Measurements from ENCODE around the gene CCDC71. TPM values are rescaled to one million over a fixed set of nuclear protein-coding genes. Genes with fewer than 3 reads are reported as not detected.

CCDC71 gene
- total RNA-seq, 6 donors from 2014 or later: 20.7 to 31.6 (median 26.0) TPM

GRCh38 chr3:49120438-49121131, 45.5 kb downstream of the CCDC71 start, which contains the start of gene USP19:
Gene USP19, minus strand, starts transcription at chr3:49120823. Its CDS starts 1,678 bp downstream, at chr3:49119145.
- no peaks in the 10 kb centered on the region for H3K27me3 ChIP-seq
- DNase-seq (peak; percentile 97 to 100), ATAC-seq (ENCODE audit: low FRiP score in 2 of 2) (peak; percentile 88 to 96)
- 1 to 2% methylated on average over 10 to 39 of the region's 70 CpGs for WGBS, 2 donors
- peak within 1 kb of the TSS; percentile 58 to 99 (median 88) for H3K4me3 ChIP-seq
- TF ChIP-seq EP300 (IDR thresholded peaks at IDR 0.05): peak in 1 of 4 donors; percentile 48
- peak; percentile 92 to 96 for TF ChIP-seq POLR2AphosphoS5 (IDR thresholded peaks at IDR 0.05)
- peak; percentile 49 to 93 (median 72) for TF ChIP-seq POLR2A (IDR thresholded peaks at IDR 0.05)
- peak in 3 of 6 experiments; percentile 26 to 53 (median 50) for TF ChIP-seq CTCF (IDR thresholded peaks at IDR 0.05)
- no peaks in the 10 kb centered on the region for H3K9me3 ChIP-seq
- peaks cover 15 to 25% (median 19%) of the 10 kb centered on the region in 4 donors for H3K4me1 ChIP-seq
- H3K36me3 ChIP-seq: peaks cover 48 to 80% (median 74%) of the 10 kb centered on the region in 4 donors
- H3K27ac ChIP-seq: peak within 1 kb of the TSS; percentile 89 to 99 (median 96)

GRCh38 chr3:49120096-49120437, 46.1 kb downstream of the CCDC71 start:
- TF ChIP-seq CTCF (IDR thresholded peaks at IDR 0.05): no peak
- TF ChIP-seq EP300 (IDR thresholded peaks at IDR 0.05): no peak
- no peak for TF ChIP-seq POLR2AphosphoS5 (IDR thresholded peaks at IDR 0.05)
- TF ChIP-seq POLR2A (IDR thresholded peaks at IDR 0.05): no peak
- H3K36me3 ChIP-seq: peaks cover 50 to 80% (median 74%) of the 10 kb centered on the region in 4 donors
- H3K4me1 ChIP-seq: peaks cover 15 to 25% (median 19%) of the 10 kb centered on the region in 4 donors
- H3K27ac ChIP-seq: peak overlapping the region; percentile 89 to 99 (median 96)
- 0% methylated on average over 9 of the region's 9 CpGs; no CpG with 5 or more reads in 1 of the 2 donors for WGBS, 2 donors
- peak overlapping the region; percentile 58 to 99 (median 88) for H3K4me3 ChIP-seq
- no peak for ATAC-seq (ENCODE audit: low FRiP score in 2 of 2)
- no peak for DNase-seq
- H3K27me3 ChIP-seq: no peaks in the 10 kb centered on the region
- H3K9me3 ChIP-seq: no peaks in the 10 kb centered on the region

GRCh38 chr3:49119439-49119838, 46.7 kb downstream of the CCDC71 start:
- Histone ChIP-seq H3K9me3 (no peaks in the 10 kb centered on the region), H3K27ac (peak overlapping the region; percentile 89 to 99 (median 96)), H3K27me3 (no peaks in the 10 kb centered on the region), H3K4me3 (peak overlapping the region in 3 of 4 donors; percentile 80 to 99 (median 97)), H3K4me1 (peaks cover 15 to 25% (median 19%) of the 10 kb centered on the region in 4 donors), H3K36me3 (peaks cover 52 to 80% (median 74%) of the 10 kb centered on the region in 4 donors)
- no peak for TF ChIP-seq POLR2A (IDR thresholded peaks at IDR 0.05)
- no peak for TF ChIP-seq CTCF (IDR thresholded peaks at IDR 0.05)
- no peak for TF ChIP-seq POLR2AphosphoS5 (IDR thresholded peaks at IDR 0.05)
- no peak for TF ChIP-seq EP300 (IDR thresholded peaks at IDR 0.05)
- no peak for ATAC-seq (ENCODE audit: low FRiP score in 2 of 2)
- 61 to 86% methylated on average over 2 to 3 of the region's 3 CpGs for WGBS, 2 donors
- DNase-seq: no peak

GRCh38 chr3:49119036-49119435, 47.1 kb downstream of the CCDC71 start:
- ATAC-seq (ENCODE audit: low FRiP score in 2 of 2) (no peak), DNase-seq (no peak)
- Histone ChIP-seq H3K36me3 (peaks cover 52 to 80% (median 74%) of the 10 kb centered on the region in 4 donors), H3K4me1 (peaks cover 15 to 25% (median 19%) of the 10 kb centered on the region in 4 donors), H3K27ac (peak overlapping the region in 3 of 4 donors; percentile 89 to 96 (median 95)), H3K27me3 (no peaks in the 10 kb centered on the region), H3K4me3 (peak overlapping the region in 1 of 4 donors; percentile 97), H3K9me3 (no peaks in the 10 kb centered on the region)
- 77 to 80% methylated on average over 10 of the region's 10 CpGs for WGBS, 2 donors
- TF ChIP-seq CTCF (IDR thresholded peaks at IDR 0.05) (no peak), EP300 (IDR thresholded peaks at IDR 0.05) (no peak), POLR2A (IDR thresholded peaks at IDR 0.05) (no peak), POLR2AphosphoS5 (IDR thresholded peaks at IDR 0.05) (no peak)

Other genes with a start within 250 kb of the CCDC71 start
- 100 to 1,000 TPM in 2 of 6 donors, 10 to 100 TPM in 4; 81.2 to 190 (median 91.0) TPM for gene ARIH2, start 247.5 kb downstream of the CCDC71 start, total RNA-seq
- 100 to 1,000 TPM in 1 of 6 donors, 10 to 100 TPM in 5; 44.2 to 184 (median 69.9) TPM for gene P4HTM, start 176.1 kb downstream of the CCDC71 start, total RNA-seq
- gene WDR6, start 158.9 kb downstream of the CCDC71 start, total RNA-seq: 100 to 1,000 TPM; 100 to 279 (median 123) TPM
- gene DALRD3, start 147.8 kb downstream of the CCDC71 start, total RNA-seq: 10 to 100 TPM; 28.5 to 67.1 (median 35.7) TPM
- 100 to 1,000 TPM in 3 of 6 donors, 10 to 100 TPM in 3; 75.4 to 166 (median 101) TPM for gene NDUFAF3, start 144.2 kb downstream of the CCDC71 start, total RNA-seq
- 100 to 1,000 TPM in 3 of 6 donors, 10 to 100 TPM in 3; 67.1 to 142 (median 97.3) TPM for gene IMPDH2, start 136.9 kb downstream of the CCDC71 start, total RNA-seq
- 100 to 1,000 TPM in 1 of 6 donors, 10 to 100 TPM in 5; 65.6 to 145 (median 74.2) TPM for gene QRICH1, start 72.3 kb downstream of the CCDC71 start, total RNA-seq
- 100 to 1,000 TPM; 143 to 256 (median 191) TPM for gene QARS1, start 61.6 kb downstream of the CCDC71 start, total RNA-seq
- 10 to 100 TPM; 42.6 to 76.4 (median 57.2) TPM for gene USP19, start 45.5 kb downstream of the CCDC71 start, total RNA-seq
- gene LAMB2, start 33.3 kb downstream of the CCDC71 start, total RNA-seq: 100 to 1,000 TPM; 349 to 904 (median 555) TPM
- 10 to 100 TPM; 21.9 to 60.8 (median 32.7) TPM for gene KLHDC8B, start 5.3 kb upstream of the CCDC71 start, total RNA-seq
- gene C3orf62, start 110.9 kb upstream of the CCDC71 start, total RNA-seq: 10 to 100 TPM in 1 of 6 donors, 1 to 10 TPM in 5; 4.2 to 15.7 (median 7.1) TPM
- gene USP4, start 173.7 kb upstream of the CCDC71 start, total RNA-seq: 100 to 1,000 TPM in 2 of 6 donors, 10 to 100 TPM in 4; 28.1 to 190 (median 66.9) TPM
- gene GPX1, start 192.0 kb upstream of the CCDC71 start, total RNA-seq: 100 to 1,000 TPM; 174 to 603 (median 445) TPM
- 100 to 1,000 TPM; 206 to 611 (median 456) TPM for gene RHOA, start 245.6 kb upstream of the CCDC71 start, total RNA-seq
- 10 to 100 TPM; 21.8 to 52.3 (median 39.5) TPM for gene TCTA, start 246.1 kb upstream of the CCDC71 start, total RNA-seq